ENCODE data around the gene TMEM132C. TPM values are rescaled to one million over a fixed set of nuclear protein-coding genes. Genes with fewer than 3 reads are reported as not detected.

TMEM132C gene
- total and polyA plus RNA-seq, 2 experiments from 2014 or later, result 10.6 to 16.5 TPM

DNA sequence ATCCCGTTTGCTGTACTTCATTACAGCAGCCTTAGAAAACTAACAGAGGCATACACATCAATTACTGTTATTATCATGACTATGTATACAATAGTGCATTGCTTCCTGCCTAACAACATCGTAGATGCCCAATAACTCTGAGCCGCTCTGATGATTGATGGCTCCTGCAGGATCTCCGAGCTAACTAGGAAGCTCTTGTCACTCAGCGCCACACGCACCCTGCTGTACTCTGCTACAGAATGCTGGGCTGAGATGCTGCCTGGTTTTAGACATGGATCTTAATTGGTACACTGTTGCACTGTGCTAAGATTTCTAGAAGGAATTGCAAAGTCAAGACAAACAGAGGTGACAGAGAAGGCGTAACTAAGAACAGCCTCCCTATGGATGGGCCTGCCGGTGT lies 387.5 kb downstream of the TMEM132C start:
- H3K9me2 ChIP-seq (replicated peaks; ENCODE audit: insufficient read depth), result no peaks in the 10 kb centered on the region
- no peak overlapping the region for H3K4me2 ChIP-seq
- H3K4me3 ChIP-seq, result no peak overlapping the region
- H3K4me1 ChIP-seq (ENCODE audit: insufficient read depth), result no peaks in the 10 kb centered on the region
- H3K27me3 ChIP-seq, result no peaks in the 10 kb centered on the region
- H3K9me3 ChIP-seq (ENCODE audit: low read depth), result no peaks in the 10 kb centered on the region
- DNase-seq (ENCODE audit: low spot score), result no peak
- no peaks in the 10 kb centered on the region for H3K36me3 ChIP-seq (replicated peaks; ENCODE audit: insufficient read depth, low read depth)
- 77% methylated on average over 8 of the region's 8 CpGs for WGBS (ENCODE audit: low lambda C conversion rate, missing lambda C conversion rate)
- TF ChIP-seq, protein P1, sequence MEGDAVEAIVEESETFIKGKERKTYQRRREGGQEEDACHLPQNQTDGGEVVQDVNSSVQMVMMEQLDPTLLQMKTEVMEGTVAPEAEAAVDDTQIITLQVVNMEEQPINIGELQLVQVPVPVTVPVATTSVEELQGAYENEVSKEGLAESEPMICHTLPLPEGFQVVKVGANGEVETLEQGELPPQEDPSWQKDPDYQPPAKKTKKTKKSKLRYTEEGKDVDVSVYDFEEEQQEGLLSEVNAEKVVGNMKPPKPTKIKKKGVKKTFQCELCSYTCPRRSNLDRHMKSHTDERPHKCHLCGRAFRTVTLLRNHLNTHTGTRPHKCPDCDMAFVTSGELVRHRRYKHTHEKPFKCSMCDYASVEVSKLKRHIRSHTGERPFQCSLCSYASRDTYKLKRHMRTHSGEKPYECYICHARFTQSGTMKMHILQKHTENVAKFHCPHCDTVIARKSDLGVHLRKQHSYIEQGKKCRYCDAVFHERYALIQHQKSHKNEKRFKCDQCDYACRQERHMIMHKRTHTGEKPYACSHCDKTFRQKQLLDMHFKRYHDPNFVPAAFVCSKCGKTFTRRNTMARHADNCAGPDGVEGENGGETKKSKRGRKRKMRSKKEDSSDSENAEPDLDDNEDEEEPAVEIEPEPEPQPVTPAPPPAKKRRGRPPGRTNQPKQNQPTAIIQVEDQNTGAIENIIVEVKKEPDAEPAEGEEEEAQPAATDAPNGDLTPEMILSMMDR (IDR thresholded peaks at IDR 0.05; ENCODE audit: poor library complexity), result no peak
- no peak for TF ChIP-seq EZH2 (IDR thresholded peaks at IDR 0.05; ENCODE audit: borderline replicate concordance)
- no peak for TF ChIP-seq EZH2phosphoT487 (IDR thresholded peaks at IDR 0.05; ENCODE audit: low read depth, severe bottlenecking, unreplicated experiment)
- H3K27ac ChIP-seq, result no peak overlapping the region
- no peak overlapping the region for H2AFZ ChIP-seq
- H4K20me1 ChIP-seq (ENCODE audit: insufficient read depth, poor library complexity, severe bottlenecking), result no peaks in the 10 kb centered on the region
- no peaks in the 10 kb centered on the region for H3K79me2 ChIP-seq

DNA sequence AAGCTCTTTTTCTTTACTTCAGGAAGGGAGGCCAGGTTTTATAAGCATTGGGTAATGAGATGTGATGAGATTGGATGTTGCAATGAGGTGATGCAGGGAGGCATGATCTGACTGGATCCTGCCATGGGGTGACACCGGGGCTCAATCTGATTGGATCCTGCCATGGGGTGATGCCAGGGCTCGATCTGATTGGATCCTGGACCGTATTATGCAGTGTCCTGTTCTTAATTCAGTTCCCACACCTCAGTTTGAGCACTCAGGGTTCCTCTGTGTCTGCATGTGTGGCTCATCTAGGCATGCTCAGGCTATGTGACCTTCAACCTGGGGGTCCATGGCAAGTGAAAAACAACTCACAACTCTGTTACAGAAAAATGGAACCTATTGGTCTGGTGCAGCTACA lies 390.4 kb downstream of the TMEM132C start:
- DNase-seq (ENCODE audit: low spot score), result no peak
- H3K27ac ChIP-seq, result no peak overlapping the region
- no peaks in the 10 kb centered on the region for H3K9me3 ChIP-seq (ENCODE audit: low read depth)
- H3K27me3 ChIP-seq, result no peaks in the 10 kb centered on the region
- TF ChIP-seq EZH2 (IDR thresholded peaks at IDR 0.05; ENCODE audit: borderline replicate concordance) (no peak), EZH2phosphoT487 (IDR thresholded peaks at IDR 0.05; ENCODE audit: low read depth, severe bottlenecking, unreplicated experiment) (no peak)
- TF ChIP-seq, protein P1 (IDR thresholded peaks at IDR 0.05; ENCODE audit: poor library complexity), result no peak
- no peaks in the 10 kb centered on the region for H3K36me3 ChIP-seq (replicated peaks; ENCODE audit: insufficient read depth, low read depth)
- no peaks in the 10 kb centered on the region for H4K20me1 ChIP-seq (ENCODE audit: insufficient read depth, poor library complexity, severe bottlenecking)
- H3K79me2 ChIP-seq, result no peaks in the 10 kb centered on the region
- H2AFZ ChIP-seq, result no peak overlapping the region
- peaks cover 16% of the 10 kb centered on the region for H3K4me1 ChIP-seq (ENCODE audit: insufficient read depth)
- H3K4me2 ChIP-seq, result no peak overlapping the region
- H3K9me2 ChIP-seq (replicated peaks; ENCODE audit: insufficient read depth), result no peaks in the 10 kb centered on the region
- H3K4me3 ChIP-seq, result no peak overlapping the region
- WGBS (ENCODE audit: low lambda C conversion rate, missing lambda C conversion rate), result 83% methylated on average over 3 of the region's 3 CpGs

DNA sequence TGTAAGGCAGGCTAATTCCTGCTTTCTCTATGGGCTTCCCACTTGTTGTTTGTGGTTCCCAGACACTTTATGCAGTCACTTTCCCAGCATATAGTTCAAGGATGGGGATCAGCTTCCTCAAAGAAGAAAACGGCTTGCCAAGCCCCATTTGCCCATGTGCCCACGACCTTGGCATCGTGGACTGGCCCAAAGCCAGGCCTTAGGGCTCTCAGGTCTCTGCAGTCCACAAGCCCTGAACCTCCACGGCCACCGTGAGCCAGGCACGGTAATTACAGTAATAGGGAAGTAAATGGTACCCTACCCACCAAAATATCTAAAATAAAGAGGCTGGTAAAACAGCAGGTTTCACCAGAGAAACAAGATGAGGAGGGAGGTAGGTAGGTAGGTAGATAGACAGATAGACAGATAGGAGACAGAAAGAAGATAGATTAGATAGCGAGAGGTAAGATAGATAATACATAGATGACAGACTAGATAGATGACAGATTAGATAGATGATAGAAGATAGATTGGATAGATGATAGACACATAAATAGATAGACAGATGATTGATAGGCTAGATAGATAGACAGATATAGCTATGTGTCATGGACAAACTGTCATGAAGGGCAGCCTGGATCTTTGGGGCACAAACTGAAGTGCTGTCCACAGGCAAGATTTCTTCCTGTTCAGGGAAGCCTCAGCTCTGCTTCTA lies 393.7 kb downstream of the TMEM132C start:
- TF ChIP-seq EZH2 (IDR thresholded peaks at IDR 0.05; ENCODE audit: borderline replicate concordance) (no peak), EZH2phosphoT487 (IDR thresholded peaks at IDR 0.05; ENCODE audit: low read depth, severe bottlenecking, unreplicated experiment) (no peak)
- TF ChIP-seq, protein P1 (IDR thresholded peaks at IDR 0.05; ENCODE audit: poor library complexity), result no peak
- Histone ChIP-seq H3K4me2 (no peak overlapping the region), H3K79me2 (no peaks in the 10 kb centered on the region), H3K4me1 (ENCODE audit: insufficient read depth) (peaks cover 19% of the 10 kb centered on the region), H3K9me2 (replicated peaks; ENCODE audit: insufficient read depth) (no peaks in the 10 kb centered on the region), H3K4me3 (no peak overlapping the region), H4K20me1 (ENCODE audit: insufficient read depth, poor library complexity, severe bottlenecking) (no peaks in the 10 kb centered on the region), H3K36me3 (replicated peaks; ENCODE audit: insufficient read depth, low read depth) (no peaks in the 10 kb centered on the region), H3K9me3 (ENCODE audit: low read depth) (no peaks in the 10 kb centered on the region), H3K27ac (peak overlapping the region; percentile 65), H3K27me3 (no peaks in the 10 kb centered on the region), H2AFZ (no peak overlapping the region)
- DNase-seq (ENCODE audit: low spot score), result no peak
- 75% methylated on average over 7 of the region's 7 CpGs for WGBS (ENCODE audit: low lambda C conversion rate, missing lambda C conversion rate)
